Stimulated activated CD4-positive, alpha-beta T cell treated with anti-CD3 and anti-CD28 coated beads, Interleukin-15, amount 100 ng/mL, for 48 hours (primary cell): ENCODE measurements around the gene LDLRAD4.

Experiments used
- DNase-seq, 2 donors: peaks; one replicate each; pipeline ENCODE4 v3.0.0-alpha.2; 2020; ENCODE audit warnings: low read depth in 2 of 2

The LDLRAD4 gene

DNA sequence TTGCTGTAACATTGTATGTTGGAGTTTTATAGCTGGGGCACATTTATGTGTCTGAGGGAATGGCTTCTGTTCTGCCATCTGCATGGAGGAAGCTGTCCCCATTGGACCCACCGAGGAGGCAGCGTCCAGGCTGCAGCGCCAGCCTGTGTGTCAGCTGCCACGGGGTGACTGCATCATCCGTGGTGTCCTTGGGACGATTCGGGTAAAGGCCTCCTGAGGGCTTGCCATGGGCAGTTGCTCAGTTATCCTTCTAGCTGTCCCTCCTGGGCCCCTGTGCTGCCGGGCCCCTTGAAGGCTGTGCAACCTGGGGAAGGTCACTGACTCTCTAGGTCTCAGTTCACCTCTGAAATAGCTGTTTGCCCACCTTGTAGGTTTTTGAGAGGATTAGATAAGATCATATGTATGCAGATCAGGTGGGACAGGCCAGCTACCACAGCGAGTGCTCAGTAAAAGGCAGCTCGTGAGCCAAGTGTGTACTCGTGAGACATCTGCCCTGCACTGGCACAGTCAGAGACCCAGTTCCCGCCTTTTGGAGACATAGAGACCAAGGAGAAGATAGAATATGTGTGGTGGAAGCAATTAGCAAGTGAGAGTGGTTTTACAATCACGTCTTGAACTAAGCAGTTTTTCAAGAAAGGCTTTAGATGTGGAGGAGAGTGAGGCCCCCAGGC lies 10.6 kb downstream of the LDLRAD4 start:
- no peak for DNase-seq

GRCh38 chr18:13231151-13231550 lies 12.6 kb downstream of the LDLRAD4 start:
- DNase-seq = no peak

DNA sequence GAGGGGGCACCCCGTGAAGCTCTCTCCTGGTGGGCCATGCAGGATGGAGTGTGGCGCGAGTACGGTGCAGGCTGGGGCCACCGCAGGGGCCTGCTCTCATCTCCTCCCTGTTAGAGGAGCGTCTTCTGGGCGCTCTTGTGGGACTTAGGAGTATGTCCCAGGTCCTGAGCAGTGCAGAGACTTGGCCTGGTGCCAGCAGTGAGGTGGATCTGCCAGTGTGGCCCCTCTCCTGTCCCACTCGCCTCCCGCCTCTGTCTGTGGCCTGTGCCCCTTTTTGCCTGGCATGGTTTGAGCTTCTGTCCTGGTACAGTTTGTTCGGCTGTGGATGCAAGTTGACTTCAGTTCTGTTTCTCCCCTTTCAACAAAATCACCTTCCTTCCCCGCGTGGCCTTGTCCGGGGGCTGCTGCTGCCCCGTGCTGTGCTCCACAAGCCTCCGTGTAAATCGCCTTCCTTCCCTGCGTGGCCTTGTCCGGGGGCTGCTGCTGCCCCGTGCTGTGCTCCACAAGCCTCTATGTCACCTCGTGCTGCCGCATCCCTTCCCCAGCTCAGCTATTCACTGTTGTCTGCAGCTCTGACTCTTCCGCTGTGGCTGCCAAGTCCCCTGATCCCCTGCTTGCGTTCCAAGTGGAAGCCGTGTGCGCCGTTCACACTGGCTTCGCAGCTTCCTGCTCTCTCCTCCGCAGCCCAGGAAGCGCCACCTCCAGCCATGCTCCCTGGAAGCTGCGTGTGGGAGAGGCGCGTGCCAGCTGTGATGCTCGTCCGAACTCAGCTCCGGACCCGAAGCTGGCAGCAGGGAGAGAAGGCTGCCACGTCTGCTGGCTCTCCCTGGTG lies 13.7 kb downstream of the LDLRAD4 start:
- DNase-seq = no peak

DNA sequence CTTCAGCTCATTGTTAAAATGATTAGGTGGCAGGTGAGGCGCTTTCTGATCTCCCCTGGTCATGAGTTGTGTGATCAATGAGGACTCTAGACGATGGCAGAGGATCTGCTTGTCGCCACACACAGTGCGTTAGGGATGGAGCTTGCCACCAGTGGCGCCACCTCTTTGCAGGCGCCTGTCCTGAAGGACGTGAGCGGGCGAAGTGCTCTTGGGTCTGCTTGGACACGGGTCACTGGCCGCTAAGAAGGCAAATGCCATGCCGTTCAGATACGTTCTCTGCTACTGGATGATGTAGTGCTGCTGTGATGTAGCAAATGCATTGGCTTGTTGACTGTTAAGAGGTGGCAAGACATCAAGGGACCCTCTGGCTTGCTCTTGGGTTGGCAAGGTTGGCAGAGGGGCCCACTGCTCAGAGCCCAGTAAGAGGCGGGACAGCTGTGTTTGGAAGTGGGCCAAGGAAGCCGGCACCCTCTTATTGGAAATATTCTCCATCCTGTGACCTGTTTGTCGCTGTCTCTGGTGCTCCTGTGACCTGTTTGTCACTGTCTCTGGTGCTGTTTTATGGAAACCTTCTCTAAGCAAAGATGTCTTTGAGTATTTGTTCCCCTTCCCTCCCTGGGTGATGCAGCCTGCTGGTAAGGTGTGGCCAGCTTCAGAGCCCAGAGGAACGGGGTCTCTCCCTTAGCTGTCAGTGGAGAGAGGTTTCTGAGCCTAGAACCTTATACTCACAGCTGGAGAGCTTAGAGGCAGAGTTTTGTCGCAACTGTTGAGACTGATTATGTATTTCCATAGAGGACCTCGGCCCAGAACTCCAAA lies 14.6 kb downstream of the LDLRAD4 start:
- DNase-seq = no peak

DNA sequence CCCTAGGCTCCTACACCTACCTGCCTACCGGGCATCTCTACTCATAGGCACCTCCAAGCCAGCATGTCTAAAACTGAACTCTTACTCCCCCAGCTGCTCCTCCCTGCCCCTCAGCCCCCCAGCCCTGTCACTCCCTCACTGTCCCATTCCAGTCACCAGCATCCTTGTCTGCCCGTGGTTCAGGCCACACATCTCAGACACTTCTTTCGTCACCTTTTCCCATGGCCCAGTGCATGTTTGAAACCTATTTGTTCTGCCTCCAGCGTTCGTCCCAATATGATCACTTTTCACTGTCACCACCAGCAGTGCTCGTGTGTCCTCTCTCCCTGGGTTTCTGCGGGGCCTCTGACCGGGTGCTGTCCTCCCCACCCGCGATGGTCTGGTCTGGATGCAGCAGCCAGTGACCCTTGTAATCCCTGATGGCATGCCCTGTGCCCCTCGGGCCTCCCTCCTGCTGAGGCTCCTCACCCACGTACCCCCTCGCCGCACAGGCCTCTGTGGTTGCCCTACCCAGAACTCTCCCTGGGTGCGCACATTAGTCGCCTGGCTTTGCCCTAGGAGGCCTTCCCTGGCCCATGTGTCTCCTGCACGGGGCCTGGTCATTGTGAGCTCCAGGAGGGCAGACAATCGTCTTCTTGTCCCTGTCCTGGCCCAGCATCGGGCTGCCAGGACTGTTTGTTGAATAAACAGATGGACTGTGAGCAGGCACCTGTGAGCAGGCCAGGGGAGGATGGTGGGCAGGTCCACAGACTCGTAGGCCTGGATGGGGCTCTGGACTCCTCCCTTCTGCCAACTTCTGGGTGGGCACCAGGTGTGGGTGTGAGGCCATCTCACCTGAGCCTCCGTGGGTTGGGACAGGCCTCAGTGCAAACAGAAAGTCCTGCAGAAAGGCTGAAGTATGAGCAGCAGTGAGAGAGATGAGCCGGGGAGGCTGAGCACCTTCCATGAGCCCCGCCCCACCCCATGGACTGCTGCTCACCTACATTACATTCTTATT lies 15.5 kb downstream of the LDLRAD4 start:
- no peak for DNase-seq

DNA sequence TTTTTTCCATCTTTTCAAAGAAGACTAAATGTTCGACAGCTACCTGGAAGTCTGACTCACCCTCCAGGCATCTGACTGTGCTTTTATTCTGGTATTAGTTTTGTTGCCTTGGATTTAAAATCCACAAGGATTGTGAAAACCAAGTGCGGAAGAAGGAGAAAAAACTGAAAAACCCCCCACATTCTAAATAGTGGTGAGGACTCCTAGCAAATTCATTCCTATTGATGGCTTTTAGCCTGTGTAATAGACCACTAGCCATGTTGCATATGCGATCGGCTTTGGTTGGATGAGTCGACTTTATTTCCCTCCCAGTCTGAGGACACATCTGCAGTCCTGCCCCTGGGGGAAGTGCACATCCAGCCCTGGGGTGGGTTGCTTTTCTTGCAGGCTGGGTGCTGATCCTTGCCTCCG lies 16.9 kb downstream of the LDLRAD4 start:
- no peak for DNase-seq

DNA sequence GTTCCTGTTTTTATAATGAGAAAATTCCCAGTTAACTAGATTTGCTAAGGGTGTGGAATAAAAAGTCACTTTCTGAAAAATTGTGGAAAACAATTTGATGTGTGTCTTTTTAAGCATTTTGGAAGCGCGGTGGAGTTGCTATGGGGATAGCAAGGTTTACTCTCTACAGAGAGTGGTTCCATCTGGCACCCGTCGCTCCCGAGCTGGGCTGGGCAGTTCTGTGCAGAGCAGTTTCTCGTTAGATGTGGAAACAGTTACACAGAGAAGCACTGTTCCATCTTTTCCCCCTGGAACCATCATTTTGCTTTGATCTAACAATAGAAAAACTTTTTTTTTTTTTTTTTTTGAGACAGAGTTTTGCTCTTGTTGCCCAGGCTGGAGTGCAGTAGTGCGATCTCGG lies 17.4 kb downstream of the LDLRAD4 start:
- no peak for DNase-seq

DNA sequence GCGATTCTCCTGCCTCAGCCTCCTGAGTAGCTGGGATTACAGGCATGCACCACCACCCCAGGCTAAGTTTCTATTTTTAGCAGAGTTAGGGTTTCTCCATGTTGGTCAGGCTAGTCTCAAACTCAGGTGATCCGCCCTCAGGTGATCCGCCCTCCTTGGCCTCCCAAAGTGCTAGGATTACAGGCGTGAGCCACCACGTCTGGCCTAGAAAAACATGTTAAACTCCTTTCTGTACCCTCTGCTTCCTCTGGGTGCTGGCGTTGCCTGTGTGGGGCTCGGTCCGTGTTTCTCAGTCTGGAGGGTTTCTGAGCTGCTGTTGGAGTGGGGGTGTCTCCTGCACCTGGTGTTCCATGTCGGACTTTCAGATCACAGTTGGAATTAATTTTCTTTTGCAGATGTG lies 17.9 kb downstream of the LDLRAD4 start:
- DNase-seq = no peak

DNA sequence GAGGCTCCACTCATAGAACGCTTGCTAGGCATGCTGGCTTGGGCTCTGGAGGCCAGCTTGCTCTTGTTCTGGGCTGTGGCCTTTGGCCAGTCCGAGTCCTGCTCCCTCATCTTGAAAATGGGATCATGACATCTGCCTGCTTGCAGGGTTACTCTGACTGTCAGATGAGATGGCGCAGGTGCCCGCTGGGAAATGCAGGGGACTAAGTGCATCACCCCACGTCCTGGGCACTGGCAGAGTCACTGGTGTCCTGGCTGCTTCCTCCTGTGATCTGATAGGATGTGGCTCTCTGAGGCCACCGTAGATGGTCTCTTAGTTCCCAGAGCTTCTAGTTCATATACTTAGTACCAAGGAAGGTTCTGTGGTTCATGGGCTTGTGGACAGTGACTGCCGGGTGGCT lies 18.5 kb downstream of the LDLRAD4 start:
- DNase-seq = no peak

DNA sequence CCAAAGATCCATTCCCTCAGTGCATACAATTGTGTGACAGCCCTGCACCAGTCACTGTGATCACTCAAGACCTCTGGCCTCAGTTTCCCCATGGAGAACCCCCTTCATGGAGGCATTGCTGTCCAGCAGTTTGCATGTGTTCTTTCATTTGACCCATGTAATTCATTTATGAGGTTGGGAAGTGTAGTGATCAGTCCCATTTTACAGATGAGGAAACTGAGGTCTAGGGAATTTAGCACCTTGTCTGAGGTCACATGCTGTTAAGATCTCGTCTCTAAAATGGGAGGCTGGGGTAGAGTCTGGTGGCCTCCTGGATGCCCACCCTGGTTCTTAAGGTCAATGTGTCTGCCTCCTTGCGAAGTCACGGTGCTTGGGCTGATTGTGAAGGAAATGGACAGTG lies 19.1 kb downstream of the LDLRAD4 start:
- DNase-seq = no peak

GRCh38 chr18:13239171-13239956 lies 20.8 kb downstream of the LDLRAD4 start:
- DNase-seq = no peak

GRCh38 chr18:13240060-13240725 lies 21.6 kb downstream of the LDLRAD4 start:
- DNase-seq = no peak

- no peak for DNase-seq
Observed at GRCh38 chr18:13241083-13241892, 22.7 kb downstream of the LDLRAD4 start.

DNA sequence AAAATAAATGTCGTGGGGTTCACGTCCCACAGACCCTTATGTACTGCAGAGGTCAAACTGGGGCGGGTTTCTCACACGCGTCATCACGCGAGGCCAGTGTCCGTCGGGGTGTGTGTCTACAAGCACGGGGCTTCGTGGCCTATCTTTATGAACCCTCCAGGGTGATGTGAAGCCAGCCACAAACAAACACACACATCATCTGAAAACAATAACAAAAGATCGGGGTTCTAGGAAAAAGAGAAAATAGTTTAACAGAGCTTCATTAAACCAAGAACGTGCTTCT lies 23.3 kb downstream of the LDLRAD4 start:
- no peak for DNase-seq

GRCh38 chr18:13242797-13243196 lies 24.2 kb downstream of the LDLRAD4 start:
- DNase-seq = no peak

- no peak for DNase-seq
Observed at GRCh38 chr18:13243363-13243762, 24.8 kb downstream of the LDLRAD4 start.

GRCh38 chr18:13244135-13244534 lies 25.6 kb downstream of the LDLRAD4 start:
- DNase-seq = no peak

GRCh38 chr18:13245481-13246000 lies 27.0 kb downstream of the LDLRAD4 start:
- no peak for DNase-seq

- no peak for DNase-seq
Observed at GRCh38 chr18:13246121-13246520, 27.6 kb downstream of the LDLRAD4 start.
